ENCODE results near the gene FUZ. TPM values are rescaled to one million over a fixed set of nuclear protein-coding genes. Genes with fewer than 3 reads are reported as not detected.

Gene FUZ
- total and polyA plus RNA-seq, 2 donors (not counting 1 experiment from before 2014, with no cell fraction given), result 8.4 to 34.3 TPM

- Histone ChIP-seq H4K20me1 (ENCODE audit: control insufficient read depth, extremely low read depth, insufficient read depth, low read length) (no peaks in the 10 kb centered on the region), H3K9ac (ENCODE audit: insufficient read depth, low read length) (no peak overlapping the region), H3K9me3 (ENCODE audit: control insufficient read depth, insufficient read depth, low read depth, low read length) (no peaks in the 10 kb centered on the region), H3K27ac (ENCODE audit: insufficient read depth, low read length) (no peak overlapping the region), H3K79me2 (ENCODE audit: control insufficient read depth, insufficient read depth, low read length) (no peaks in the 10 kb centered on the region), H3K4me1 (ENCODE audit: control insufficient read depth, extremely low read depth, insufficient read depth, low read length) (no peaks in the 10 kb centered on the region), H3K4me2 (ENCODE audit: extremely low read depth, insufficient read depth, low read length) (no peak overlapping the region), H3K36me3 (ENCODE audit: control insufficient read depth, insufficient read depth, low read length) (peaks cover 9% of the 10 kb centered on the region), H2AFZ (ENCODE audit: low read length) (no peak overlapping the region), H3K27me3 (ENCODE audit: control insufficient read depth, insufficient read depth, low read length) (no peaks in the 10 kb centered on the region), H3K4me3 (replicated peaks in 1 of 4; ENCODE audit: control extremely low read depth in 1 of 4, insufficient read depth in 1 of 4, low read depth in 3 of 4, low read length in 4 of 4) (no peak overlapping the region)
- DNase-seq (ENCODE audit: low read depth in 2 of 2), result no peak
- TF ChIP-seq CTCF (conservative IDR thresholded peaks at IDR 0.05 in 1 of 2, IDR thresholded peaks at IDR 0.05 in 1 of 2; ENCODE audit: low read depth in 1 of 2, low read length in 2 of 2) (no peak), EZH2 (IDR thresholded peaks at IDR 0.05; ENCODE audit: low read length, missing control alignments) (no peak)
Observed at GRCh38 chr19:49840321-49840720, 27.2 kb upstream of the FUZ start.

GRCh38 chr19:49839713-49840112 is 26.6 kb upstream of the FUZ start:
- Histone ChIP-seq H3K9me3 (ENCODE audit: control insufficient read depth, insufficient read depth, low read depth, low read length) (no peaks in the 10 kb centered on the region), H3K27ac (ENCODE audit: insufficient read depth, low read length) (no peak overlapping the region), H4K20me1 (ENCODE audit: control insufficient read depth, extremely low read depth, insufficient read depth, low read length) (no peaks in the 10 kb centered on the region), H2AFZ (ENCODE audit: low read length) (no peak overlapping the region), H3K9ac (ENCODE audit: insufficient read depth, low read length) (no peak overlapping the region), H3K36me3 (ENCODE audit: control insufficient read depth, insufficient read depth, low read length) (peaks cover 9% of the 10 kb centered on the region), H3K79me2 (ENCODE audit: control insufficient read depth, insufficient read depth, low read length) (no peaks in the 10 kb centered on the region), H3K27me3 (ENCODE audit: control insufficient read depth, insufficient read depth, low read length) (no peaks in the 10 kb centered on the region), H3K4me1 (ENCODE audit: control insufficient read depth, extremely low read depth, insufficient read depth, low read length) (no peaks in the 10 kb centered on the region), H3K4me2 (ENCODE audit: extremely low read depth, insufficient read depth, low read length) (no peak overlapping the region), H3K4me3 (replicated peaks in 1 of 4; ENCODE audit: control extremely low read depth in 1 of 4, insufficient read depth in 1 of 4, low read depth in 3 of 4, low read length in 4 of 4) (no peak overlapping the region)
- no peak for DNase-seq (ENCODE audit: low read depth in 2 of 2)
- TF ChIP-seq EZH2 (IDR thresholded peaks at IDR 0.05; ENCODE audit: low read length, missing control alignments) (no peak), CTCF (conservative IDR thresholded peaks at IDR 0.05 in 1 of 2, IDR thresholded peaks at IDR 0.05 in 1 of 2; ENCODE audit: low read depth in 1 of 2, low read length in 2 of 2) (no peak)

GRCh38 chr19:49838885-49839588 is 25.9 kb upstream of the FUZ start:
- TF ChIP-seq EZH2 (IDR thresholded peaks at IDR 0.05; ENCODE audit: low read length, missing control alignments) (no peak), CTCF (conservative IDR thresholded peaks at IDR 0.05 in 1 of 2, IDR thresholded peaks at IDR 0.05 in 1 of 2; ENCODE audit: low read depth in 1 of 2, low read length in 2 of 2) (no peak)
- no peak overlapping the region for H2AFZ ChIP-seq (ENCODE audit: low read length)
- no peak overlapping the region for H3K4me2 ChIP-seq (ENCODE audit: extremely low read depth, insufficient read depth, low read length)
- H4K20me1 ChIP-seq (ENCODE audit: control insufficient read depth, extremely low read depth, insufficient read depth, low read length), result no peaks in the 10 kb centered on the region
- H3K4me3 ChIP-seq (replicated peaks in 1 of 4; ENCODE audit: control extremely low read depth in 1 of 4, insufficient read depth in 1 of 4, low read depth in 3 of 4, low read length in 4 of 4), result no peak overlapping the region
- H3K79me2 ChIP-seq (ENCODE audit: control insufficient read depth, insufficient read depth, low read length), result no peaks in the 10 kb centered on the region
- H3K27me3 ChIP-seq (ENCODE audit: control insufficient read depth, insufficient read depth, low read length), result no peaks in the 10 kb centered on the region
- no peak overlapping the region for H3K9ac ChIP-seq (ENCODE audit: insufficient read depth, low read length)
- peaks cover 14% of the 10 kb centered on the region for H3K36me3 ChIP-seq (ENCODE audit: control insufficient read depth, insufficient read depth, low read length)
- H3K9me3 ChIP-seq (ENCODE audit: control insufficient read depth, insufficient read depth, low read depth, low read length), result no peaks in the 10 kb centered on the region
- H3K4me1 ChIP-seq (ENCODE audit: control insufficient read depth, extremely low read depth, insufficient read depth, low read length), result no peaks in the 10 kb centered on the region
- H3K27ac ChIP-seq (ENCODE audit: insufficient read depth, low read length), result no peak overlapping the region
- peak in 1 of 2 donors; percentile 31 for DNase-seq (ENCODE audit: low read depth in 2 of 2)
